MV-4-11 (cell line): ENCODE measurements around the gene KREMEN1.
A peak's percentile ranks its signal among the peaks of the same experiment; 100 is the strongest.

Source experiments
- DNase-seq: peaks from one replicate; lab custom pipeline; 2025; lab: John Stamatoyannopoulos, UW

Gene KREMEN1

DNA sequence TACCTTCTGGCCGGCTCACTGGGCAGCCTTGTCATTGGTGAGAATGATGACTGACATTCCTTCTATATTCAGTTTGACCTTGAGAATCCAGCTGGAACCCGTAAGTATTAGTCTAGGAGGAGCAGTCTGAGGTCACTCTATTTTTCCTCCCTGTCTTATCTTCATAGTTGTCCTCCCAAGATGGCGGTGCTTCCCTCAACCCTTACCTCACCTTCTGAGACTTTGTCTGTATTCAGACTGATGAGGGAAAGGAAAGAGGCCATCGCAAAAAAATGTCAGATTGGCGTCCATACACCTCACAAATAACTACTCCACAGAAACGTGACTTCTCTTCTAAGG lies 6.0 kb downstream of the KREMEN1 start:
- DNase-seq: no peak

DNA sequence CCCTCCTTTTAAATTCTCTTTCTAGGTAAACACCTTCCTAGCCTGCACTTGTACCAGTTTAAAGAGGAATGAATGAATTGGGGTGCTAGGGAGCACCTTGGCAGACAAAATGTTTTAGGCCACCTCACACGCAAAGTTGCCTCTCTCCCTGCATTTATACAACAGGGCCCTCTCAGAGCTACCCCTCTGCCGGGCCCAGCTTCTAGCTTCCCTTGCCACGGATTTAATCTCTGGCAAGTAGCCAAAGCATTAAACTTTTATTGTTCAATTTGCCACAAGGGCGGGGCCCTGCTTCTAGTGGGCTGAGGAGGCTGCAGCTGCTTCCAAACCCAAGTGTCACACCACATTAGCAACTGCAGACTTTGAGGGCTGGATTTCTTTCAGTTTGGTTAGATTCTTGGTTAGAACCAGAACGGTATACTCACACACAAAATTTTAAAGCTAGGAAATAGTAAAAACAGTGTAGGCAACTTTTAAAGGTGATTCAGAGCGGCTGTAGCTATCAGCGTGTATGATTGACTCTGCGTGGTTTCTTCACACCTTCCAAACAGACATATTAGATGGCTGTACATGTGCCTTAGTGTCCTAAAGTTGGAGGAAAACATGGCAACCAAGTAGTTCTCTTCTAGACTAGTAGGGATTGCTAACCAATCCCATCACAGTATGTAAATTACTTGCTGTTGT lies 6.5 kb downstream of the KREMEN1 start:
- peak; percentile 49 for DNase-seq

DNA sequence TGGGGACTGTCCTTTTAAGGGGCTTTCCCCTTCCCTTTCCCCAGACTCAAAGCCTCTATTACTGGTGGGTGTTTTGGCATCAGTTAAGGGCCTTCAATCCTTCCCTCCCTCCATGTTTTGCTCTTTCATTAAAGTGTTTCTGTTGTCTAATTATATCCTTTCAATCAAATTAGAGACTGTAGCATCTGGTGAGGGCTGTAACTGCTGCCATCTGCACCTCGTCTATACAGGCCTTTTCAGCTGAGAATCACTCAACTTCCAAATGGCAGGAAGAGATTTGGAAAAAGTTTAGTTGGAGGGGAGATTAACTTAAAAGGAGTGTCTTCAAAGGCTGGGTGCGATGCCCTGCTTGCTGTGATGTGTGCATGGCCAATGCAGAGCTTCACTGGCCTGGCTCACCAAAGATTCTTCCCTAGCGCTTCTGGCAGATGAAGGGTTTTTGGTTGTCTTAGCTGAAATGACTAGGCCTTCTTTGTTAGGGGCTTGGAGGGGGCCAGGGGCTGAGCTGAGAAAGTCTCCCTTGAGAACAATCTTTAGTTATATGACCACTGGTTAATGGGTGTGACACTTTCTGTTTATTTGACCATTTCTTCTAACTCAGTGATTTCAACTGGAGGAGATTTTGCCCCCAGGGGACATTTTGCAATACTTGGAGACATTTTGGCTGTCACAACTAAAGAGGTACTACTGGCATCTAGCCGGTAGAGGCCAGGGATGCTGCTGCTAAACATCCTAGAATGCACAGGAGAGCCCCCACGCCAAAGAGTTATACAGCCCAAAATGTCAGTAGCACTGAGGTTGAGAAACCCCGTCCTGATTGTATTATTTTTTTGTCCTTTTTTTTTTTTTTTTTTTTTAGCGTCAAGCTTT lies 7.5 kb downstream of the KREMEN1 start:
- DNase-seq: no peak

DNA sequence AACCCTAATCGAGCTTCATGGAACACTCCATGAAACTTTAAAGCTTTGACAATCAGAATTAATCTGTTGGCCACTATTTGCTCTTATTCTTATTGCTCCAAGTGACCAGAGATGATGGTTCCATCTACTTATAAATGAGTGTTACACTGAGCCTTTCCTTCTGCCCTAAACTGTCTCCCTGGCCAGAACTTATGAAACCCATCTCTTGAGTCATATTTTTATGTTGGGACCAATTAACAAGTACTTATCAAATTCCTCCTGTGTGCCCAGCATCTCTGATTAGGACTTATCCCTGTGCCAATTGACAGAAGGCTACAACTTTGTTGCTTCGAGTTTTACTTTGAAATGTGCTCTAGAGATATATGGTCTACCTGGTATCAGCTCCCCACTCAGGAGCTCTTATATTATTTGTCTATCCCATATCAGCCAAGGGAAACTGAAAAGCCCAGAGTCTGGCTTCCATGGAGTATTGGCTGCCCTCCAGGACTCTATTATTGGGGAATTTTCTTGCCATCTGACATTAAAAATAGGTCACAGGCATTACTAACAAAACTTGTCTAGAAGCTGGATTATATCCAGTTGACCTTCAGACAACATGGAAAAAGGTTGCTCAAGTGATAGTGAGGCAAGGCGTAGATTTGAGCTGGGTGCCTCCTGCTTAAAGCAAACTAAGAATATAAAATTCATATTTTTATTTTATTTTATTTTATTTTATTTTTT lies 8.8 kb downstream of the KREMEN1 start:
- DNase-seq: no peak

DNA sequence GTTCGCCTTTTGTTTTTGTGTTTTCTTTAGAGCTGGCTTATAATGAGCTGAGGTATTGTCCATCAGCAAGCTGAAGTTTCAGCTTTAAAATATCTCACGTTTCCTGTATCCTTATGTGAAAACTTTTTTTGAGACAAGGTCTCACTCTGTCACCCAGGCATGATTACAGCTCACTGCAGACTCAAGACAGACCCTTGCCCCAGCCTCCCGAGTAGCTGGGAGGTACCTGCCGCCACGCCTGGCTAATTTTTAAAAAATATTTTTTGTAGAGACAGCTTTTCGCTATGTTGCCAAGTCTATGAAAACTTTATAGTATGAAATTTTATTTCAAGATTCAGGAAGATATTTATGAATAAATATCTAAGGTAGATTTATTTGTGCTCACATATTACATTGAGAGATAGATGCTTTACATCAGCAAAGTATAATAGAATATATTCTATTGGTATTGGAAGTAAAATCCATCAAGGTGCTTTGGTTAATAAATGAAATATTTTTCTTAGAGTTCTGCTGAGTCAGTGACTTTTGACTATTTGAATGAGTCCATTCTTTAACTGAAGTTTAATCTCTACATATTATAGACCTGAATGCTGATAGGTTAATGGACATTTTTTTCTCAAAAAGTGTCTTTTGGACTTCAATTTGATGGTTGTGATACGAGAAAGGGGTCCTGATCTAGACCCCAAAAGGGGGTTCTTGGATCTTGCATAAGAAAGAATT lies 10.2 kb downstream of the KREMEN1 start:
- no peak for DNase-seq

DNA sequence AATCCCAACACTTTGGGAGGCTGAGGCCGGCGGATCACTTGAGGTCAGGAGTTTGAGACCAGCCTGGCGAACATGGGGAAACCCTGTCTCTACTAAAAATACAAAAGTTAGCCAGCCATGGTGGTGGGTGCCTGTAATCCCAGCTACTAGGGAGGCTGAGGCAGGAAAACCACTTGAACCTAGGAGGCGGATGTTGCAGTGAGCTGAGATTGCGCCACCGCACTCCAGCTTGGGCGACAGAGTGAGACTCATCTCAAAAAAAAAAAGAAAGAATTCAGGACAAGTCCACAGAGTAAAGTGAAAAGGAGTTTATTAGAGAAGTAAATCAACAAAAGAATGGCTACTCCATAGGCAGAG lies 10.7 kb downstream of the KREMEN1 start:
- peak; percentile 89 for DNase-seq

DNA sequence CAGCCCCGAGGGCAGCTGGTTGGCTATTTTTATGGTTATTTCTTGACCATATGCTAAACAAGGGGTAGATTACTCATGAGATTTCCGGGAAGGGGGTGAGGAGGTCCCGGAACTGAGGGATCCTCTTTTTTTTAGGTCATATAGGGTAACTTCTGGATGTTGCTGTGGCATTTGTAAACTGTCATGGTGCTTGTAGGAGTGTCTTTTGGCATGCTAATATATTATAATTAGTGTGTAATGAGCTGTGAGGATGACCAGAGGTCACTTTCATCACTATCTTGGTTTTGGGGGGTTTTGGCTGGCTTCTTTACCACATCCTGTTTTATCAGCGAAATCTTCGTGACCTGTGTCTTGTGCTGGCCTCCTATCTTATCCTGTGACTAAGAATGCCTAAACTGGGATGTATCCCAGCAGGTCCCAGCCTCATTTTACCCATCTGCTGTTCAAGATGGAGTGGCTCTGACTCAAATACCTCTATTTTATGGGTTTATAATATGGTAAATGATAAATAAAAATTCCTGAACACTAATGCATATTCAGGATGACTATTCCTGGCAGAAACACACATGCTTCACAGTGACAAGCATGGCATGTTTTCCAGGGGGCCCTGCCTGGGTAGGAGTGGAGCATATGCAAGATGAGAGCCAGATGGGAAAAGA lies 11.2 kb downstream of the KREMEN1 start:
- DNase-seq: peak; percentile 91

DNA sequence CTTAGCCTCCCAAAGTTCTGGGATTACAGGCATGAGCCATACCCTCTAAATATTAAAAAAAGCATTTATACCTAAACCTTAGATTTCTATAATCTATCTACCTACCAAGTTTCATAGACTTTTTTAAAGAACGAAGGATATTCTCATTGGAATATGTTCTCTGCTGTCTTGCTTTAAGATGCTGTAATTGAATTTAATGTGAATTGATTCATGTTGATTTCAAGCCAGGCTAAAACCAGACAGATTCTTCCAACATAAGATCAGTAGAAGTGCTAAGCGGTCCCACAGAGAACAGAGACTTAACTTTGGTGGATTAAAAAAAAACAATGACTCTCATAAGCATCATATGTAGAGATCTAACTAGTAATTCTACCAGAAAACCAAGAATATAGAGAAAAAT lies 14.2 kb downstream of the KREMEN1 start:
- DNase-seq: no peak

DNA sequence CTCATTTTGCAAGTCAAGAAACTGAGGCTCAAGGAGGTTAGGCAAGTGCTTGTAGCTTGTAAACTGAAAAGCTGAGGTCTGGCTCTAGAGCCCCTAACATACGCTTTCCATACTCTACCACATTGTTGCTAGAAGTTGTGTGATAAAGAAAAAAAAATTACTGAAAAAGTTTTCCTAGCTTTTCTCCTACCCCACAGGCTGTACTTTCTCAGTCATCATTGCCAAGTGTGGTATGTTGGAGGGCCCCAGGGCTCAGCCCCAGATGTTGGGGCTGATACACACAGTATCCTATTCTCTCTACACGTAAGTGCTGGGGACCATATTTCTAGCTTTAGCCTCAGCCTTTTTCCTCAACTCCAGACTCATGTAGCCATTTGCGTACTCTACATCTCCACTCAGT lies 16.0 kb downstream of the KREMEN1 start:
- no peak for DNase-seq

DNA sequence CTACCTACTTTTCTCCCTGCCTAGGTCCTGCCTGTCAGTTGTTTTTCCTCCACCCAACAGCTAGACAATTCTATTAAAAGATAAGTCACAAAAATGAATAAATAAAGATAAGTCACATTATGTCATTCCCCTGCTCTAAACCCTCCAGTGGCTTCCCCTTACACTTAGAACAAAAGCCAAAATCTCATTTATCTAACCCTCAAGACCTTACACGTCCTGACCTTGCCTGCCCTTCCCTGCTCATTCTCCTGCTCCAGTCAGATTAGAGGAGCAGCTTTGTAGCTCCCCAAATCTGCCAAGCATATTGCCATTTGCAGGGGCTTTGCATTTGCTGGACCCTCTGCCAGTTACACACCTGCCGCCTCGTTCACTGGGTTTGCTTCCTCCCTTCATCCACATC lies 16.7 kb downstream of the KREMEN1 start:
- DNase-seq: no peak

DNA sequence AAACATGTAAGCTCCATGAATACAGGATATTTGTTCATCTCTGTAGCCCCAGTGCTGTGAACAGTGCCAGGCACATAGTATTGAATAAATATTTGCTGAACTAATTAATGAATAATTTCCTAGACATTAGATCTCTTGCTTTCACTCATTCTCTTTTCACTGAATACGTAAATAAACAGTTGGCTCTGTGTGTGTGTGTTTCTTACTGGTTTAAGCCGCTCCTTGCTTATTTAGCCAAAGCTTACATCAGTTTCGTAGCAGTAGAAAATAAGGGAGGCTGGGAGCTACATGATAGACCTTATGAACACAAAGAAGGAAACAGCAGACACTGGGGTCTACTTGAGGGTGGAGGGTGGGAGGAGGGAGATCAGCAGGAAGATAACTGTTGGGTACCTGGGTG lies 17.2 kb downstream of the KREMEN1 start:
- DNase-seq: no peak

DNA sequence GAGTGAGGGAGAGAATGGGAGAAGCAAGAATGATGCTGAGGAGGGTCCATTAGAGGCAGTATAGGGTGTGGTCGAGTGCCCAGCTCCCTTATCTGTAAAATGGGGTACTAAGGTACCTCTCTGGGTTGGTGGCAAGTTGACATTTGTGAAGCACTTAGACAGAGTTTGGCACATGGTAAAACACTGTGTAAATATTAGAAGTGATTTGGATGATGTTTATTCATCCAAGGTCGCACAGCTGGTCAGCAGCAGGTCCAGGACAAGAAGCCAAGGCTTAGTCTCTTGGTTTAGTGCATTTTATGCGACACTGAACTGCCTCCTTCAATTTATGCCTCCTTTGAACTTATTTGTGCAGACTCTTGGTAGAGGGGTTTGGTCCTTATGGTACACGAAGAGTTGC lies 19.4 kb downstream of the KREMEN1 start:
- DNase-seq: no peak

DNA sequence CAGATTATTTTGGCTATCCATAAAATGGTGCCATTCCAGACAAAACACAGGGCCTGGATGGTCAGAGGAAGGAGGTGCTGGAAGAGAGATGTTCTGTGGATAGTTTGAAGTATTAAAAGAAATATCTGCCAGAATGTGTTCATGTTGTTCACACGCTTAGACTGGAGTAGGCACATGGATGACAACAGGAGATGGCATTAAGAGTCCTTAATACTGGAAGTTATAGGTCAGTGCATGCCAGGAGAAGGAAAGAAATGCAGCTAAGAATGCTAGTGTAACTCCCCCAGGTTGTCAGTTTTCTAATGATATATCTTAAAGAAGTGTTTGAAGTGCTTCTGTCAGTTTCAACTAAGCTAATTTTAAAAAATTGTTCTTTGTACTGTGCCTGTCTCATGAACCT lies 20.2 kb downstream of the KREMEN1 start:
- no peak for DNase-seq

DNA sequence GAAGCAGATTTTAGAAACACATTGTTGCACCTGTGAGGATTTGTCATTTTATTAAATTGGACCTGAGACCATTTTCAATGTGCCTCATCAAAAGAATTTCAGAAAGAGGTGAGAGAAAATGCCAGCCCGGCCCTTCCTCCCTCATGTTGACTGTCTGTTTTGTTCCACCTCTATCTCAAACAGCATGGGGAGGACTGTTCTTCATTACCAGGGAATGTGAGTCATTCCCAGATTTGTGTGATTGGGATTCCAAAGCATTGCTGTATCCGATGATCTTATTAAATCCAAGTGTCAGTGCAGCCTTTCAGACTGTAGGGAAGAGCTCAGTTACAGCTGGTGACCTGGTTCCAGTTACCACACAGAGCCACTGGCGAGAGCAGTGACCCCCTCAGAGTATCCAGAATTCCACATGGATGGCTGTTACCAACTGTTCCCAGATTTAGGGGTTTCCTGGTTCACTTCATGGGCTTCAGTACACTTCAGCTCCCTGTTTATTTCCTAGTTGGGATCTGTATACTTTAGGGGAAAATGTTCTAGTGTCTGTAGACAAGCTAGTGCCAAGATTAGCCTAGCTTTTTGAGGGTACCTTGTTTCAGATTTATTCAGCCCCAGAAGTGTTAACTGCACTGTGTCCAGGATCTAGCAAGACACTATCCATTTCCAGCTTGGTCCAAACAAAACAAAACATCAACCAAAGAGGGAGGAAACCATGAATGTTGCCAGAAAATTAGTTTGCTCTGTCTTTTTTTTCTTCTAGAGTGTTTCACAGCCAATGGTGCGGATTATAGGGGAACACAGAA lies 20.9 kb downstream of the KREMEN1 start:
- no peak for DNase-seq

DNA sequence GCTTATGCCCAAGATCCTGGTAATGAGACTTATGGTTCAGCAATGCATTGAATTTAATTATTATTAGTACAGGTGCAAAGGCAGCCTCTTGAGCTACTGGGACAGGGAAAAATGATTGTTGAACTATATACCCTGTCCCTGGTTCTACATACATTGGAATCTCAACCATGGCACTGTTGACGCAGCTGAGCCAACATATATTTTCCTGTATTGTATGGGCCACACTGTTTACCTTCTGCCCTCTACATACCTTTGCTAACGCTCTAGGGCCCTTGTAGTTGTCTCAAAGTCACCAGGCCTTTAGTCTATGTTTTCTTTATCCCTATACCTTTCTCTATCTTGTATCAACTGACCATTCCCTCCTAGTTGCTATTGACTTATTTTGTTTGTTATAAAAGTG lies 22.6 kb downstream of the KREMEN1 start:
- DNase-seq: no peak

DNA sequence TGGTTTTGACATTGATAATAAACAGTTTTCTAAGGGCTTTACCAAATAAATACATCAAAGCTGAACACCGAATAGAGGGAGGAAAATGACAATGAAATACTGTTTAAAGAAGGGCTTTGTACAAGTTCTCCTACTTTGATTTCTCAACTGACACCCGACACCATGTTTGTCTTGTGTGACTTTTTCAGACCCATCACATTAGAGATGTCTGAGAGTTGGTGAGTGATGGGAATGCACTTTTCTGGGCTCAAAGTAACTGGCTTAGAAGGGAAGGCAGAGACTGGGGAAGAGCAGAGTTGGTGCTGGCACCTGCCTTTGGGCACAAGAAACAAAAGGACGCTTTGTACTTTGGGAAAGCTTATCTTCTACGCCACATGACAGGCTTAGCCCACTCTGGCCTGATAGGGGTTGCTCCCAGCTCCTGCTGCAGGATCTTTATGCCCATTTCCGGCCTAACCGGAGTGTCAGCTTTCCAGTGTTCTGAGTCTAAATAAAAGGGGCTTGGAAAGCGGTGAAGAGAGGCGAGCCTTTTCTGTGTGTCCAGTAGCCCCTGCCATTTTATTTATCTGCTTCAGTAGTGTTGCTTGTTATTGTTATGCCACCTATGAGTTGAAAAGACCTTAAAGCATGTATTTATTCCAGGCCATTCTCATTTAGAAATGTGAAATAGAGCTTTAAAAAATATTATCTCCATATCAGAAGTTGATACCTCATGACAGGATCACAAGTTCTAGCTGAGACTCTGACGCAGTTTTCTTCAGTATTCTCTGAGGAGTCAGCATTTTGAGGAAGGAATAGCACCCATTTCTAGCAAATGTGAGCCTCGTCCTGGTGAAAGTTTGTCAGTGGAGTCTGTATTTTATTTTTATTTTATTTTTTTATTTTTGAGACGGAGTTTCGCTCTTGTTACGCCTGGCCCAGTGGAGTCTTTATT lies 24.2 kb downstream of the KREMEN1 start:
- DNase-seq: no peak

DNA sequence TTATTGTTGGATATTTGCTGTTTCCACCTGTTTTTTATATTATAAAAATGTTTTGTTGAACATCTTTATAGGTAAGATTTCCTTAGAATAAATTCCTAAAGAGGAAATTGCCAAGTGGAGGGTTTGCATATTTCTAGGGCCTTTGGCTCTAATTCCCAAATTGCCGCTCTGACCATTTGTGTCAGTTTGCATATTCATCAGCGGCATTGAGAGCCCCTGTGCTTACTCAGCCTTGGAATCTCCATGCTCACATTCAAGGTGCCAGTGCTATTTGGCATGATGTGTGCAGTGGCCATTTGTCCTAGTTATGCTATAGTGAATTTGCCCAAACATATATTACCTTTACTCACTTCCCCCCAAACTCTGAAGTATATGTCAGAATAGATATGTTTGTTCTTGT lies 25.5 kb downstream of the KREMEN1 start:
- DNase-seq: no peak

DNA sequence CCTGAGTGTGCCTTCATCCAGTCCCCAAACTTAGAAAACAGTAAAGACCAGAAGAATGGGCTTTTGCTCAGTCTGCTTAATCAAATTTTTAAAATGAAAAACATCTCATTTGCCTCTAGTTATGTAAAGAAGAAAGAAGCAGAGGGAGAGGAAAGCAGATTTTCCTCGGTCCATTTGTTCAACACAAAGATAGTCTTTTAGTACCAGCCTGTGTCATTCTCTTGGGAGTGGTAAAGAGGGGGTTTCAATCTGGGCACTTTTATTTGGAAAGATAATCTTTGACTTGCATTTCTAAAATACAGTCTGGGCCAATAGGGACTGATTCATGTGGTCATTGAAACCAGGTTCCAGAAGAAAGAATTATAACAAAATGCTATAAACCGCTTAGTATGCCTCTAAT lies 29.5 kb downstream of the KREMEN1 start:
- no peak for DNase-seq

DNA sequence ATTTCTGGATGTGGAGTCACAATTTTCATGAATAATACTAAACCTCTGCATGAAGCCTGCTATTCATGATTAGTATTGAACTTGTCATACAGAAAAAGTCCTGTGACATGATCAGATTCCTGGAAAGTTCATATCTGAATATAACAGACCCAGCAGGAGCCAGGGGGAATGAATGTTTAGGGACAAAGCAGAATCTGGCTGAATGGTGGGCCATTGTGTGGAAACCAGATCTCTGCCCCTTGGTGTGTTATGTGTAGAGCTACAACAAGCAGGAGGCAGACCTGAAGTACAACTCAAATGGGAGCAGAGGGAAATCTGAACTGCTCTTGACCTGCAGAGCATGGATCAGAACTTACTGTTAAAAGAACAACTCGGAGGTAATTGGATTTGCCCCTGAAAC lies 30.3 kb downstream of the KREMEN1 start:
- no peak for DNase-seq

DNA sequence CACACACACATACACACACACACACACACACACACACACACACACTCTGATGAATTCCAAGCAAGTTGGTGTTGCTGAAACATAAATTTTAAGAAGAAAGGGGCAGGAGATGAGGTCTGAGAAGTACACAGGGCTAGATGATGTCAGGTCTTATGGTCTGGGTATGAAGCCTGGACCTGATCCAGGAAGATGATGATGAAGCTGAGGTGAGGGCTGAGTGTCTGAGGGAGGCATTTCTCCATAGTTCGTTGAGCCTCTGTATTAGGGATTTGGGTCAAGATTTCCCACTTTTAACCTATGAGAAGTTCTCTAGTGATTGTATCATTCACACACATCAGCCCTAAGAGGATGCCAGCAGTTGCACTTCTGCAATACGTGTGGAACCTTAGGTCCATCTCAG lies 32.6 kb downstream of the KREMEN1 start:
- peak; percentile 36 for DNase-seq
